GM12878 (cell line): ENCODE data around the gene ATP6V1A. TPM values are rescaled to one million over a fixed set of nuclear protein-coding genes. Genes with fewer than 3 reads are reported as not detected.

Experiments used
- BCL11A ChIP-seq: IDR thresholded peaks from 2 replicates; pipeline ENCODE4 v1.6.1; 2011; ENCODE audit warnings: low read depth, low read length
- CBFB ChIP-seq: IDR thresholded peaks from 2 replicates; pipeline ENCODE4 v1.6.1; 2016; ENCODE audit warnings: antibody characterized with exemption, low read depth
- CBX3 ChIP-seq: fragments of 200-600 bp; sonication (generic); IDR thresholded peaks from 2 replicates; pipeline ENCODE4 v1.6.1; 2016; ENCODE audit warnings: low read depth, borderline replicate concordance
- CREB1 ChIP-seq: IDR thresholded peaks from 2 replicates; pipeline ENCODE4 v1.6.1; 2012; ENCODE audit warnings: low read depth, mild to moderate bottlenecking, inconsistent platforms
- E4F1 ChIP-seq: fragments of 450-650 bp; IDR thresholded peaks from 2 replicates; pipeline ENCODE4 v1.6.1; 2018; ENCODE audit warnings: borderline replicate concordance, mild to moderate bottlenecking; ENCODE audit not compliant: partially characterized antibody
- EP300 ChIP-seq, 2 experiments: fragments of 150-350 bp in 1 of 2; IDR thresholded peaks; 2 replicates each; pipeline ENCODE4 v1.6.1; 2011 to 2012; ENCODE audit warnings: low read depth in 2 of 2, low read length in 2 of 2, borderline replicate concordance in 1 of 2, improper control_type of control experiment in 1 of 2, inconsistent platforms in 1 of 2; ENCODE audit not compliant: control insufficient read depth in 1 of 2
- FOXK2 ChIP-seq: fragments of 450-650 bp; IDR thresholded peaks from 2 replicates; pipeline ENCODE4 v1.6.1; 2017; ENCODE audit warnings: mild to moderate bottlenecking, moderate library complexity
- HDGF ChIP-seq: fragments of 450-650 bp; IDR thresholded peaks from 2 replicates; pipeline ENCODE4 v1.6.1; 2016; ENCODE audit warnings: antibody characterized with exemption
- IRF5 ChIP-seq: fragments of 450-650 bp; IDR thresholded peaks from 2 replicates; pipeline ENCODE4 v1.6.1; 2017; ENCODE audit warnings: borderline replicate concordance
- KLF5 ChIP-seq: fragments of 450-650 bp; IDR thresholded peaks from 2 replicates; pipeline ENCODE4 v1.6.1; 2014; ENCODE audit warnings: mild to moderate bottlenecking; ENCODE audit not compliant: partially characterized antibody
- MYB ChIP-seq: fragments of 150-350 bp; IDR thresholded peaks from 2 replicates; pipeline ENCODE4 v1.6.1; 2014; ENCODE audit warnings: mild to moderate bottlenecking, low read depth, low read length, borderline replicate concordance
- NFIC ChIP-seq: IDR thresholded peaks from 2 replicates; pipeline ENCODE4 v1.6.1; 2012; ENCODE audit warnings: low read depth, mild to moderate bottlenecking, inconsistent platforms, low read length, moderate library complexity
- NFYA ChIP-seq: IDR thresholded peaks from 2 replicates; pipeline ENCODE4 v1.6.1; 2011; ENCODE audit warnings: low read depth, mild to moderate bottlenecking, low read length, improper control_type of control experiment, borderline replicate concordance
- NFYB ChIP-seq: IDR thresholded peaks from 2 replicates; pipeline ENCODE4 v1.6.1; 2011; ENCODE audit warnings: low read depth, mild to moderate bottlenecking, low read length, improper control_type of control experiment, moderate library complexity; ENCODE audit not compliant: insufficient read depth
- NR2C2 ChIP-seq: IDR thresholded peaks from 2 replicates; pipeline ENCODE4 v1.6.1; 2011; ENCODE audit warnings: borderline replicate concordance, low read depth; ENCODE audit not compliant: control insufficient read depth, insufficient read length
- PBX3 ChIP-seq: IDR thresholded peaks from 2 replicates; pipeline ENCODE4 v1.6.1; 2011; ENCODE audit warnings: mild to moderate bottlenecking, low read depth, low read length, moderate library complexity; ENCODE audit not compliant: insufficient replicate concordance
- RBBP5 ChIP-seq: fragments of 200-600 bp; sonication (generic); conservative IDR thresholded peaks from 2 replicates; pipeline ENCODE4 v1.6.1; 2016
- RFX5 ChIP-seq: IDR thresholded peaks from 2 replicates; pipeline ENCODE4 v1.6.1; 2011; ENCODE audit warnings: low read depth, low read length, improper control_type of control experiment
- SIN3A ChIP-seq: IDR thresholded peaks from 2 replicates; pipeline ENCODE4 v1.6.1; 2012; ENCODE audit warnings: low read depth, low read length, improper control_type of control experiment
- SKIL ChIP-seq: fragments of 450-650 bp; IDR thresholded peaks from 2 replicates; pipeline ENCODE4 v1.6.1; 2017; ENCODE audit warnings: mild to moderate bottlenecking, low read depth, inconsistent platforms; ENCODE audit not compliant: poor library complexity, severe bottlenecking
- SMAD1 ChIP-seq: fragments of 450-650 bp; IDR thresholded peaks from 2 replicates; pipeline ENCODE4 v1.6.1; 2018; ENCODE audit warnings: mild to moderate bottlenecking, low read depth; ENCODE audit not compliant: partially characterized antibody
- TBL1XR1 ChIP-seq: IDR thresholded peaks from 2 replicates; pipeline ENCODE4 v1.6.1; 2012; ENCODE audit warnings: low read depth, low read length, improper control_type of control experiment
- WRNIP1 ChIP-seq: IDR thresholded peaks from 2 replicates; pipeline ENCODE4 v1.6.1; 2011; ENCODE audit warnings: low read depth, low read length, improper control_type of control experiment, borderline replicate concordance
- ZNF217 ChIP-seq: fragments of 450-650 bp; IDR thresholded peaks from 2 replicates; pipeline ENCODE4 v1.6.1; 2017; ENCODE audit warnings: antibody characterized with exemption, mild to moderate bottlenecking
- polyA plus RNA-seq, 11 experiments: library from polyadenylated mRNA; depleted of rRNA in 4 of 11; unstranded in 6 of 11; stranded (reverse) in 5 of 11; fragments of >200 nt; fragmentation: Nextera tagmentation in 4 of 11; fragmentation: Illumina TruSeq in 1 of 11; extraction: Ambion mirVana in 4 of 11; extraction: Trizol in 1 of 11; gene quantifications; 1 replicate in 1 of 11; 2 replicates in 10 of 11; pipeline versions ENCODE4 v1.2.1 to v1.2.3, GENCODE V29; 2011 to 2016; ENCODE audit warnings: inconsistent platforms in 2 of 11, missing spikeins in 2 of 11, low read depth in 1 of 11
- total RNA-seq, 4 experiments: library from RNA; depleted of rRNA in 3 of 4; stranded (reverse); fragments of >200 nt in 3 of 4; fragmentation: Illumina TruSeq in 1 of 4; extraction: Trizol in 1 of 4; gene quantifications; 2 replicates each; pipeline versions ENCODE4 v1.2.1 to v1.2.3, GENCODE V29; 2013 to 2021

The ATP6V1A gene
- total and polyA plus RNA-seq, 10 of the 15 experiments (the other 5 are each of a cell fraction or from before 2014, with no cell fraction given) = 22.4 to 65.8 (median 47.7) TPM

- TF ChIP-seq KLF5 (no peak), SMAD1 (no peak), IRF5 (no peak), NR2C2 (peak; percentile 87), SIN3A (no peak; the same call in 1 of the 2 replicates), MYB (no peak), ZNF217 (no peak), RFX5 (no peak), NFYB (no peak), FOXK2 (no peak), HDGF (peak; percentile 54; the same call in 1 of the 2 replicates), E4F1 (peak; percentile 45), CBFB (no peak; the same call in 1 of the 2 replicates), RBBP5 (no peak), WRNIP1 (no peak), BCL11A (no peak), CREB1 (no peak), CBX3 (no peak), NFIC (no peak), SKIL (no peak), TBL1XR1 (peak; percentile 67; the same call in 1 of the 2 replicates), EP300 (IDR thresholded peaks at IDR 0.05; ENCODE audit: borderline replicate concordance in 1 of 2, control insufficient read depth in 1 of 2, low read depth in 2 of 2, low read length in 2 of 2) (no peak), PBX3 (no peak), NFYA (no peak)
Observed at GRCh38 chr3:113745756-113746547, 883 bp upstream of the ATP6V1A start, which contains the start of gene NAA50 (continued).
